Activated T-helper 9 cell treated with anti-CD3 and anti-CD28 coated beads, Interleukin-2, amount 50 U/mL, for 16 hours (primary cell): ENCODE measurements around the gene CD48.
"Not testable (repeated sequence)": the region's sequence is repeated elsewhere in the genome, so short reads cannot be mapped to it uniquely, and the experiment has no call there.

Source experiments
- DNase-seq: peaks from one replicate; pipeline ENCODE4 v3.0.0-alpha.2; 2020; ENCODE audit warnings: low read depth

CD48 gene

GRCh38 chr1:160741612-160742348 lies 30.2 kb upstream of the CD48 start:
- no peak for DNase-seq

- DNase-seq: no peak
These were observed 29.5 kb upstream of the CD48 start for GRCh38 chr1:160741092-160741501.

GRCh38 chr1:160740133-160740688 lies 28.6 kb upstream of the CD48 start:
- no peak for DNase-seq

GRCh38 chr1:160739098-160739511 lies 27.5 kb upstream of the CD48 start, which contains the start of gene SLAMF7:
Gene SLAMF7 (plus strand): TSS chr1:160739247. CDS start chr1:160739302, 55 bp downstream.
- no peak for DNase-seq

- DNase-seq: no peak
These were observed 26.6 kb upstream of the CD48 start for GRCh38 chr1:160738271-160738670.

- DNase-seq: no peak
These were observed 22.7 kb upstream of the CD48 start for GRCh38 chr1:160734301-160734700.

GRCh38 chr1:160733898-160734297 lies 22.3 kb upstream of the CD48 start:
- DNase-seq: no peak

GRCh38 chr1:160731990-160732389 lies 20.4 kb upstream of the CD48 start:
- no peak for DNase-seq

GRCh38 chr1:160731564-160731963 lies 19.9 kb upstream of the CD48 start:
- not testable (repeated sequence) for DNase-seq

GRCh38 chr1:160727316-160727640 lies 15.7 kb upstream of the CD48 start:
- no peak for DNase-seq

GRCh38 chr1:160726498-160727315 lies 15.1 kb upstream of the CD48 start:
- peak; percentile 24 for DNase-seq

GRCh38 chr1:160726114-160726497 lies 14.5 kb upstream of the CD48 start:
- DNase-seq: no peak

GRCh38 chr1:160724465-160725242 lies 13.0 kb upstream of the CD48 start:
- no peak for DNase-seq

GRCh38 chr1:160723332-160723731 lies 11.7 kb upstream of the CD48 start:
- no peak for DNase-seq

- no peak for DNase-seq
These were observed 11.1 kb upstream of the CD48 start for GRCh38 chr1:160722726-160723125.

GRCh38 chr1:160721473-160721872 lies 9.9 kb upstream of the CD48 start:
- DNase-seq: no peak

GRCh38 chr1:160720356-160721085 lies 8.9 kb upstream of the CD48 start:
- no peak for DNase-seq

- no peak for DNase-seq
These were observed 6.6 kb upstream of the CD48 start for GRCh38 chr1:160718210-160718609.

GRCh38 chr1:160717306-160717705 lies 5.7 kb upstream of the CD48 start:
- DNase-seq: no peak

GRCh38 chr1:160716013-160716412 lies 4.4 kb upstream of the CD48 start:
- DNase-seq: no peak

GRCh38 chr1:160714034-160714648 lies 2.5 kb upstream of the CD48 start:
- DNase-seq: not testable (repeated sequence)
